Activated naive CD8-positive, alpha-beta T cell treated with anti-CD3 and anti-CD28 coated beads, Interleukin-2, amount 50 U/mL, for 24 hours (primary cell): Measurements from ENCODE around the gene C11orf54.

ENCODE experiments used
- ATAC-seq: fragments of 150-1000 bp; cut with Tn5 transposase; one replicate; pipeline ENCODE4 v1.10.0; 2021
- DNase-seq: peaks from one replicate; pipeline ENCODE4 v3.0.0; 2021
- H3K27ac Mint-ChIP-seq: one replicate; pipeline ENCODE4 v1.8.0; 2021; ENCODE audit warnings: mild to moderate bottlenecking, mixed read lengths
- H3K27me3 Mint-ChIP-seq: one replicate; pipeline ENCODE4 v1.8.0; 2021; ENCODE audit warnings: mixed read lengths
- H3K36me3 Mint-ChIP-seq: one replicate; pipeline ENCODE4 v1.8.0; 2021; ENCODE audit warnings: low read depth, mixed read lengths
- H3K4me1 Mint-ChIP-seq: one replicate; pipeline ENCODE4 v1.8.0; 2021; ENCODE audit warnings: mixed read lengths
- H3K4me3 Mint-ChIP-seq: one replicate; pipeline ENCODE4 v1.8.0; 2021; ENCODE audit warnings: mild to moderate bottlenecking, moderate library complexity, mixed read lengths
- H3K9me3 Mint-ChIP-seq: one replicate; pipeline ENCODE4 v1.8.0; 2021; ENCODE audit warnings: mixed read lengths

Gene C11orf54

GRCh38 chr11:93741094-93741881, at the start of gene C11orf54, which contains the start of gene TAF1D:
Gene C11orf54, plus strand, starts transcription at chr11:93741672. Its CDS starts 5,722 bp downstream, at chr11:93747394.
Gene TAF1D, minus strand, starts transcription at chr11:93741495. Its CDS starts 2,191 bp downstream, at chr11:93739304.
- peaks cover 65% of the 10 kb centered on the region for H3K4me1 Mint-ChIP-seq
- H3K27me3 Mint-ChIP-seq, result no peaks in the 10 kb centered on the region
- peak; percentile 82 for ATAC-seq

GRCh38 chr11:93694109-93694508, 47.4 kb upstream of the C11orf54 start:
- Mint-ChIP-seq H3K27ac (no peak overlapping the region), H3K9me3 (no peaks in the 10 kb centered on the region), H3K4me1 (peaks cover 8% of the 10 kb centered on the region), H3K27me3 (no peaks in the 10 kb centered on the region), H3K36me3 (peaks cover 62% of the 10 kb centered on the region), H3K4me3 (no peak overlapping the region)
- ATAC-seq (no peak), DNase-seq (no peak)

More at GRCh38 chr11:93741094-93741881, at the start of gene C11orf54, which contains the start of gene TAF1D:
- peak within 1 kb of the TSS; percentile 100 for H3K27ac Mint-ChIP-seq
- peaks cover 61% of the 10 kb centered on the region for H3K36me3 Mint-ChIP-seq
- peak; percentile 91 for DNase-seq
- no peaks in the 10 kb centered on the region for H3K9me3 Mint-ChIP-seq
- H3K4me3 Mint-ChIP-seq, result peak within 1 kb of the TSS; percentile 99

- no peaks in the 10 kb centered on the region for H3K27me3 Mint-ChIP-seq
- DNase-seq (no peak), ATAC-seq (no peak)
- H3K27ac Mint-ChIP-seq, result no peak overlapping the region
- H3K4me1 Mint-ChIP-seq, result peaks cover 3% of the 10 kb centered on the region
- H3K9me3 Mint-ChIP-seq, result no peaks in the 10 kb centered on the region
- peaks cover 62% of the 10 kb centered on the region for H3K36me3 Mint-ChIP-seq
- H3K4me3 Mint-ChIP-seq, result no peak overlapping the region
These were observed 46.9 kb upstream of the C11orf54 start for GRCh38 chr11:93694557-93694956.

GRCh38 chr11:93697611-93698010, 43.9 kb upstream of the C11orf54 start:
- DNase-seq, result no peak
- no peak for ATAC-seq
- H3K4me3 Mint-ChIP-seq, result no peak overlapping the region
- H3K4me1 Mint-ChIP-seq, result peaks cover 2% of the 10 kb centered on the region
- H3K27ac Mint-ChIP-seq, result no peak overlapping the region
- H3K9me3 Mint-ChIP-seq, result no peaks in the 10 kb centered on the region
- H3K36me3 Mint-ChIP-seq, result peaks cover 70% of the 10 kb centered on the region
- no peaks in the 10 kb centered on the region for H3K27me3 Mint-ChIP-seq

- Mint-ChIP-seq H3K27me3 (no peaks in the 10 kb centered on the region), H3K36me3 (peaks cover 79% of the 10 kb centered on the region), H3K4me1 (peaks cover 2% of the 10 kb centered on the region), H3K9me3 (no peaks in the 10 kb centered on the region), H3K27ac (no peak overlapping the region), H3K4me3 (no peak overlapping the region)
- DNase-seq, result no peak
- no peak for ATAC-seq
These were observed 40.6 kb upstream of the C11orf54 start for GRCh38 chr11:93700830-93701229.

GRCh38 chr11:93704237-93704636, 37.2 kb upstream of the C11orf54 start:
- Mint-ChIP-seq H3K4me3 (no peak overlapping the region), H3K27me3 (no peaks in the 10 kb centered on the region), H3K27ac (no peak overlapping the region), H3K4me1 (peaks cover 2% of the 10 kb centered on the region), H3K9me3 (peaks cover 10% of the 10 kb centered on the region), H3K36me3 (peaks cover 76% of the 10 kb centered on the region)
- DNase-seq, result no peak
- no peak for ATAC-seq

GRCh38 chr11:93710239-93710638, 31.2 kb upstream of the C11orf54 start:
- ATAC-seq (no peak), DNase-seq (no peak)
- Mint-ChIP-seq H3K36me3 (peaks cover 91% of the 10 kb centered on the region), H3K27me3 (no peaks in the 10 kb centered on the region), H3K4me1 (no peaks in the 10 kb centered on the region), H3K9me3 (peaks cover 31% of the 10 kb centered on the region), H3K4me3 (no peak overlapping the region), H3K27ac (no peak overlapping the region)

GRCh38 chr11:93712678-93713077, 28.8 kb upstream of the C11orf54 start:
- Mint-ChIP-seq H3K4me1 (peaks cover 7% of the 10 kb centered on the region), H3K27ac (no peak overlapping the region), H3K27me3 (no peaks in the 10 kb centered on the region), H3K36me3 (peaks cover 92% of the 10 kb centered on the region), H3K9me3 (peaks cover 31% of the 10 kb centered on the region), H3K4me3 (no peak overlapping the region)
- DNase-seq (no peak), ATAC-seq (no peak)

GRCh38 chr11:93715797-93716396, 25.6 kb upstream of the C11orf54 start:
- Mint-ChIP-seq H3K4me3 (no peak overlapping the region), H3K36me3 (peaks cover 73% of the 10 kb centered on the region), H3K27ac (no peak overlapping the region), H3K4me1 (peaks cover 15% of the 10 kb centered on the region), H3K27me3 (no peaks in the 10 kb centered on the region), H3K9me3 (peaks cover 5% of the 10 kb centered on the region)
- ATAC-seq (no peak), DNase-seq (no peak)

GRCh38 chr11:93717501-93717900, 24.0 kb upstream of the C11orf54 start:
- Mint-ChIP-seq H3K36me3 (peaks cover 75% of the 10 kb centered on the region), H3K27ac (peak overlapping the region; percentile 23), H3K4me1 (peaks cover 15% of the 10 kb centered on the region), H3K9me3 (no peaks in the 10 kb centered on the region), H3K4me3 (no peak overlapping the region), H3K27me3 (no peaks in the 10 kb centered on the region)
- DNase-seq (no peak), ATAC-seq (no peak)

- H3K27ac Mint-ChIP-seq, result peak overlapping the region; percentile 23
These were observed 23.4 kb upstream of the C11orf54 start for GRCh38 chr11:93718057-93718563.

GRCh38 chr11:93719310-93719709, 22.2 kb upstream of the C11orf54 start:
- H3K4me3 Mint-ChIP-seq, result no peak overlapping the region
- H3K27ac Mint-ChIP-seq, result no peak overlapping the region

More at GRCh38 chr11:93718057-93718563, 23.4 kb upstream of the C11orf54 start:
- Mint-ChIP-seq H3K9me3 (no peaks in the 10 kb centered on the region), H3K36me3 (peaks cover 71% of the 10 kb centered on the region), H3K27me3 (no peaks in the 10 kb centered on the region), H3K4me3 (no peak overlapping the region), H3K4me1 (peaks cover 15% of the 10 kb centered on the region)
- peak; percentile 51 for ATAC-seq
- no peak for DNase-seq

GRCh38 chr11:93720522-93720921, 20.9 kb upstream of the C11orf54 start:
- no peak for DNase-seq
- Mint-ChIP-seq H3K27ac (no peak overlapping the region), H3K9me3 (no peaks in the 10 kb centered on the region), H3K36me3 (peaks cover 63% of the 10 kb centered on the region), H3K4me3 (no peak overlapping the region), H3K27me3 (no peaks in the 10 kb centered on the region), H3K4me1 (peaks cover 15% of the 10 kb centered on the region)
- ATAC-seq, result no peak

More at GRCh38 chr11:93719310-93719709, 22.2 kb upstream of the C11orf54 start:
- no peaks in the 10 kb centered on the region for H3K27me3 Mint-ChIP-seq
- ATAC-seq (no peak), DNase-seq (no peak)
- H3K9me3 Mint-ChIP-seq, result no peaks in the 10 kb centered on the region
- peaks cover 65% of the 10 kb centered on the region for H3K36me3 Mint-ChIP-seq
- H3K4me1 Mint-ChIP-seq, result peaks cover 15% of the 10 kb centered on the region

GRCh38 chr11:93724089-93724488, 17.4 kb upstream of the C11orf54 start:
- H3K27me3 Mint-ChIP-seq, result no peaks in the 10 kb centered on the region
- no peak for ATAC-seq
- H3K4me1 Mint-ChIP-seq, result no peaks in the 10 kb centered on the region
- H3K9me3 Mint-ChIP-seq, result no peaks in the 10 kb centered on the region
- no peak overlapping the region for H3K4me3 Mint-ChIP-seq
- peaks cover 57% of the 10 kb centered on the region for H3K36me3 Mint-ChIP-seq
- no peak overlapping the region for H3K27ac Mint-ChIP-seq
- no peak for DNase-seq
